Neural cell (in vitro differentiated cells): ENCODE results near the gene PISD. TPM values are rescaled to one million over a fixed set of nuclear protein-coding genes. Genes with fewer than 3 reads are reported as not detected.

Experiments used
- H2AFZ ChIP-seq: fragments of 200-600, 300-800 bp; sonication (generic), shearing (Covaris generic); 2 replicates; pipeline ENCODE4 v1.6.0; 2014; ENCODE audit warnings: low read depth, mild to moderate bottlenecking, antibody characterized with exemption, low read length, moderate library complexity
- H3F3A ChIP-seq: fragments of 200-600 bp; shearing (Covaris generic); 2 replicates; pipeline ENCODE4 v1.6.1; 2016; ENCODE audit warnings: mild to moderate bottlenecking, moderate library complexity, mixed read lengths, antibody characterized with exemption, low read length; ENCODE audit not compliant: insufficient read depth, poor library complexity, severe bottlenecking
- H3K27ac ChIP-seq: fragments of 200-600, 300-800 bp; sonication (generic), shearing (Covaris generic); 2 replicates; pipeline ENCODE4 v1.5.1; 2014; ENCODE audit warnings: mild to moderate bottlenecking, low read length, moderate library complexity
- H3K27me3 ChIP-seq: fragments of 300-800, 200-600 bp; sonication (generic), shearing (Covaris generic); 2 replicates; pipeline ENCODE4 v1.6.0; 2014; ENCODE audit warnings: mild to moderate bottlenecking, low read depth, low read length, moderate library complexity; ENCODE audit not compliant: insufficient read depth
- H3K36me3 ChIP-seq: fragments of 300-800, 200-600 bp; sonication (generic), shearing (Covaris generic); 2 replicates; pipeline ENCODE4 v1.5.1; 2014; ENCODE audit warnings: mild to moderate bottlenecking, antibody characterized with exemption, low read length, moderate library complexity; ENCODE audit not compliant: insufficient read depth
- H3K4me2 ChIP-seq: fragments of 300-800, 200-600 bp; sonication (generic), shearing (Covaris generic); 2 replicates; pipeline ENCODE4 v1.6.0; 2014; ENCODE audit warnings: mild to moderate bottlenecking, low read length
- H3K4me3 ChIP-seq: fragments of 300-800, 200-600 bp; sonication (generic), shearing (Covaris generic); 2 replicates; pipeline ENCODE4 v1.5.1; 2014; ENCODE audit warnings: mild to moderate bottlenecking, low read length, moderate library complexity
- H3K79me2 ChIP-seq: fragments of 200-600 bp; shearing (Covaris generic); replicated peaks from 2 replicates; pipeline ENCODE4 v1.6.0; 2014; ENCODE audit warnings: mild to moderate bottlenecking, low read length, moderate library complexity; ENCODE audit not compliant: insufficient read depth
- H3K9ac ChIP-seq: fragments of 300-800, 200-600 bp; sonication (generic), shearing (Covaris generic); 2 replicates; pipeline ENCODE4 v1.6.1; 2016; ENCODE audit warnings: mild to moderate bottlenecking, low read length, mixed read lengths
- H3K9me2 ChIP-seq: fragments of 200-600 bp; shearing (Covaris generic); 2 replicates; pipeline ENCODE4 v1.6.1; 2016; ENCODE audit warnings: mild to moderate bottlenecking, low read length, mixed read lengths; ENCODE audit not compliant: insufficient read depth
- H3K9me3 ChIP-seq: fragments of 200-600, 300-800 bp; sonication (generic), shearing (Covaris generic); 2 replicates; pipeline ENCODE4 v1.6.1; 2016; ENCODE audit warnings: mild to moderate bottlenecking, mixed run types, low read length, moderate library complexity, mixed read lengths
- H4K20me1 ChIP-seq: fragments of 200-600 bp; shearing (Covaris generic); 2 replicates; pipeline ENCODE4 v1.6.1; 2016; ENCODE audit warnings: mild to moderate bottlenecking, mixed run types; ENCODE audit not compliant: insufficient read depth
- CTCF ChIP-seq: fragments of 450-650 bp; IDR thresholded peaks from 2 replicates; pipeline ENCODE4 v1.5.1; 2014; ENCODE audit warnings: antibody characterized with exemption, mild to moderate bottlenecking, moderate library complexity; ENCODE audit not compliant: poor library complexity, severe bottlenecking
- EP300 ChIP-seq: fragments of 450-650 bp; conservative IDR thresholded peaks from 2 replicates; pipeline ENCODE4 v1.6.1; 2014; ENCODE audit warnings: antibody characterized with exemption, mild to moderate bottlenecking, moderate library complexity; ENCODE audit not compliant: poor library complexity, severe bottlenecking
- EZH2 ChIP-seq: fragments of 200-600, 300-800 bp; shearing (Covaris generic), sonication (generic); IDR thresholded peaks from 2 replicates; pipeline ENCODE4 v1.6.1; 2014; ENCODE audit warnings: antibody characterized with exemption, low read length, borderline replicate concordance, mild to moderate bottlenecking; ENCODE audit not compliant: insufficient read depth, poor library complexity, severe bottlenecking
- MXI1 ChIP-seq: fragments of 450-650 bp; conservative IDR thresholded peaks from 2 replicates; pipeline ENCODE4 v1.6.1; 2014; ENCODE audit warnings: antibody characterized with exemption, mild to moderate bottlenecking; ENCODE audit not compliant: poor library complexity, severe bottlenecking
- POLR2AphosphoS5 ChIP-seq: IDR thresholded peaks from 2 replicates; pipeline ENCODE4 v1.6.1; 2012
- RAD21 ChIP-seq: fragments of 450-650 bp; conservative IDR thresholded peaks from 2 replicates; pipeline ENCODE4 v1.6.1; 2014; ENCODE audit warnings: antibody characterized with exemption, mild to moderate bottlenecking, moderate library complexity
- REST ChIP-seq: IDR thresholded peaks from 2 replicates; pipeline ENCODE4 v1.6.1; 2012; ENCODE audit warnings: borderline replicate concordance
- SMC3 ChIP-seq: fragments of 450-650 bp; conservative IDR thresholded peaks from 2 replicates; pipeline ENCODE4 v1.6.1; 2014; ENCODE audit warnings: antibody characterized with exemption, mild to moderate bottlenecking, moderate library complexity; ENCODE audit not compliant: poor library complexity
- TAF1 ChIP-seq: IDR thresholded peaks from 2 replicates; pipeline ENCODE4 v1.6.1; 2012; ENCODE audit warnings: low read depth
- polyA plus RNA-seq: library from polyadenylated mRNA; depleted of rRNA; stranded (reverse); fragments of >200 nt; gene quantifications from 2 replicates; pipeline ENCODE4 v1.2.3, GENCODE V29; 2014

Gene PISD
- polyA plus RNA-seq, 1 donor from 2014 or later = 50.9 TPM

- Histone ChIP-seq H3K79me2 (no peaks in the 10 kb centered on the region), H3K36me3 (peaks cover 3% of the 10 kb centered on the region), H2AFZ (no peak overlapping the region), H3K9me3 (no peaks in the 10 kb centered on the region), H3K4me2 (no peak overlapping the region), H3K9ac (no peak overlapping the region), H4K20me1 (no peaks in the 10 kb centered on the region), H3F3A (no peaks in the 10 kb centered on the region), H3K4me3 (no peak overlapping the region), H3K27ac (no peak overlapping the region), H3K9me2 (no peaks in the 10 kb centered on the region), H3K27me3 (no peaks in the 10 kb centered on the region)
- TF ChIP-seq SMC3 (no peak), TAF1 (no peak), EZH2 (no peak), POLR2AphosphoS5 (no peak), MXI1 (no peak), CTCF (no peak), REST (no peak), RAD21 (no peak), EP300 (no peak)
Observed at GRCh38 chr22:31584804-31585160, 77.2 kb downstream of the PISD start.

GRCh38 chr22:31583861-31584485 lies 78.0 kb downstream of the PISD start:
- Histone ChIP-seq H3K9me2 (no peaks in the 10 kb centered on the region), H3K4me3 (no peak overlapping the region), H4K20me1 (no peaks in the 10 kb centered on the region), H3K4me2 (no peak overlapping the region), H3K9ac (no peak overlapping the region), H3K36me3 (peaks cover 3% of the 10 kb centered on the region), H3K27me3 (no peaks in the 10 kb centered on the region), H3K79me2 (no peaks in the 10 kb centered on the region), H3K9me3 (no peaks in the 10 kb centered on the region), H3F3A (no peaks in the 10 kb centered on the region), H2AFZ (no peak overlapping the region), H3K27ac (no peak overlapping the region)
- TF ChIP-seq EZH2 = no peak
- TF ChIP-seq TAF1 = no peak

GRCh38 chr22:31579835-31580242 lies 82.2 kb downstream of the PISD start:
- H3K27me3 ChIP-seq = no peaks in the 10 kb centered on the region
- no peaks in the 10 kb centered on the region for H3F3A ChIP-seq
- no peaks in the 10 kb centered on the region for H3K9me3 ChIP-seq
- no peak for TF ChIP-seq EZH2
- TF ChIP-seq SMC3 = no peak
- no peak for TF ChIP-seq POLR2AphosphoS5
- TF ChIP-seq CTCF = no peak
- TF ChIP-seq MXI1 = no peak
- no peak overlapping the region for H2AFZ ChIP-seq
- H3K27ac ChIP-seq = no peak overlapping the region
- no peak overlapping the region for H3K4me2 ChIP-seq
- no peaks in the 10 kb centered on the region for H4K20me1 ChIP-seq
- H3K79me2 ChIP-seq = no peaks in the 10 kb centered on the region
- H3K4me3 ChIP-seq = no peak overlapping the region
- no peaks in the 10 kb centered on the region for H3K9me2 ChIP-seq
- H3K36me3 ChIP-seq = peaks cover 2% of the 10 kb centered on the region
- H3K9ac ChIP-seq = no peak overlapping the region
